Mammary epithelial cell (primary cell): ENCODE data around the gene PIK3AP1.

ENCODE experiments used
- CTCF ChIP-seq, 2 donors: IDR thresholded peaks in 1 of 2; conservative IDR thresholded peaks in 1 of 2; 2 replicates each; pipeline ENCODE4 v1.5.1; 2011 to 2012; ENCODE audit warnings: inconsistent platforms in 2 of 2, low read length in 2 of 2, mild to moderate bottlenecking in 2 of 2, control low read depth in 1 of 2, low read depth in 1 of 2; ENCODE audit not compliant: insufficient read depth in 1 of 2; ENCODE audit errors: extremely low read depth in 1 of 2
- EZH2 ChIP-seq: IDR thresholded peaks from 2 replicates; pipeline ENCODE4 v1.6.1; 2012; ENCODE audit warnings: low read length, inconsistent platforms, borderline replicate concordance

- TF ChIP-seq CTCF (conservative IDR thresholded peaks at IDR 0.05 in 1 of 2, IDR thresholded peaks at IDR 0.05 in 1 of 2; ENCODE audit: extremely low read depth in 1 of 2, insufficient read depth in 1 of 2, low read depth in 1 of 2, low read length in 2 of 2) (no peak), EZH2 (no peak)
Measured at GRCh38 chr10:96666741-96667140, 53.6 kb downstream of the PIK3AP1 start.
